ENCODE measurements around the gene CLSTN1.
A peak's percentile ranks its signal among the peaks of the same experiment; 100 is the strongest.

The CLSTN1 gene

DNA sequence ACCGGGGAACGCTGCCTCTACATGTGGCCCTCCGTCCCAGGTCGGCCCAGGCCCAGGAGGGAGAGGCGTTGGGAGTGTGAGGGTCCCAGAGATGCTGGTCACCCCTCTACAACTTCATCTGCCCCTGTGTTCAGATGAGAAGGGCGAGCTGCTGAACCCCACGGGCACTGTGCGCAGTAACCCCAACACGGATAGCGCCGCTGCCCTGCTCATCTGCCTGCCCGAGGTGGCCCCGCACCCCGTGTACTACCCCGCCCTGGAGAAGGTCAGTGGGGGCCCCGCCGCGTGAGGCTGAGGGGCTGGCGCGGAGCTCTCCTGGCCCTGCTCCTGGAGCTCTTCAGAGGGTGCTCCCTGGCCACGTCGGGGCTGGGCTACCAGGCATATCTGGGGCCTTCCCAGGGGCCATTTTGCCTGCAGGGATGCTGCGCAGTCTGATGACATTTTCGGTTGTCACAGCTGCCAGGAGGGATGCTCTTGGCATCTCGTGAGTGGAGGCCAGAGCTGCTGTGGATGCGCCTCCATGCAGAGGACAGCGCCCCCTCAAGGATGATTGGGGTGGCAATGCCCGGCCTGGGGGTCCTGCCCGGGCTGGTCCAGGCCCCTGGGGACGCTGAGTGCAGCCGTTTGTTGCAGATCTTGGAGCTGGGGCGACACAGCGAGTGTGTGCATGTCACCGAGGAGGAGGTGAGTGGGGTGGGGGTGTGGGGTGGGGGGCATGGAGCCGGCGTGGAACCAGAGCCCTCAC lies 103.6 kb downstream of the CLSTN1 start:
- TF ChIP-seq, protein P1, sequence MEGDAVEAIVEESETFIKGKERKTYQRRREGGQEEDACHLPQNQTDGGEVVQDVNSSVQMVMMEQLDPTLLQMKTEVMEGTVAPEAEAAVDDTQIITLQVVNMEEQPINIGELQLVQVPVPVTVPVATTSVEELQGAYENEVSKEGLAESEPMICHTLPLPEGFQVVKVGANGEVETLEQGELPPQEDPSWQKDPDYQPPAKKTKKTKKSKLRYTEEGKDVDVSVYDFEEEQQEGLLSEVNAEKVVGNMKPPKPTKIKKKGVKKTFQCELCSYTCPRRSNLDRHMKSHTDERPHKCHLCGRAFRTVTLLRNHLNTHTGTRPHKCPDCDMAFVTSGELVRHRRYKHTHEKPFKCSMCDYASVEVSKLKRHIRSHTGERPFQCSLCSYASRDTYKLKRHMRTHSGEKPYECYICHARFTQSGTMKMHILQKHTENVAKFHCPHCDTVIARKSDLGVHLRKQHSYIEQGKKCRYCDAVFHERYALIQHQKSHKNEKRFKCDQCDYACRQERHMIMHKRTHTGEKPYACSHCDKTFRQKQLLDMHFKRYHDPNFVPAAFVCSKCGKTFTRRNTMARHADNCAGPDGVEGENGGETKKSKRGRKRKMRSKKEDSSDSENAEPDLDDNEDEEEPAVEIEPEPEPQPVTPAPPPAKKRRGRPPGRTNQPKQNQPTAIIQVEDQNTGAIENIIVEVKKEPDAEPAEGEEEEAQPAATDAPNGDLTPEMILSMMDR (IDR thresholded peaks at IDR 0.05; ENCODE audit: insufficient read depth, low read length, poor library complexity, severe bottlenecking) = no peak
- TF ChIP-seq EZH2phosphoT487 (conservative IDR thresholded peaks at IDR 0.05; ENCODE audit: low read length) = no peak
- no peak overlapping the region for H3K4me3 ChIP-seq (ENCODE audit: insufficient read depth, low read length, poor library complexity, severe bottlenecking)
- no peaks in the 10 kb centered on the region for H3K9me2 ChIP-seq (replicated peaks; ENCODE audit: insufficient read depth, low read length)
- H3K27ac ChIP-seq (ENCODE audit: low read depth, low read length) = no peak overlapping the region
- H3K4me2 ChIP-seq (ENCODE audit: low read depth, low read length, poor library complexity, severe bottlenecking) = no peak overlapping the region
- H3K27me3 ChIP-seq (ENCODE audit: low read length) = no peaks in the 10 kb centered on the region
- H4K20me1 ChIP-seq (ENCODE audit: low read depth, low read length) = no peaks in the 10 kb centered on the region
- H3K79me2 ChIP-seq (ENCODE audit: insufficient read depth, low read length) = no peaks in the 10 kb centered on the region
- H2AFZ ChIP-seq (ENCODE audit: low read depth, low read length, severe bottlenecking) = no peak overlapping the region
- no peaks in the 10 kb centered on the region for H3F3A ChIP-seq (ENCODE audit: insufficient read depth)
- 0 out of 2 replicates have a peak, but pooled peaks cover 6% of the 10 kb centered on the region for H3K36me3 ChIP-seq (ENCODE audit: low read length)
- H3K9ac ChIP-seq (ENCODE audit: low read length) = no peak overlapping the region
- no peaks in the 10 kb centered on the region for H3K9me3 ChIP-seq (ENCODE audit: insufficient read depth, low read length)

DNA sequence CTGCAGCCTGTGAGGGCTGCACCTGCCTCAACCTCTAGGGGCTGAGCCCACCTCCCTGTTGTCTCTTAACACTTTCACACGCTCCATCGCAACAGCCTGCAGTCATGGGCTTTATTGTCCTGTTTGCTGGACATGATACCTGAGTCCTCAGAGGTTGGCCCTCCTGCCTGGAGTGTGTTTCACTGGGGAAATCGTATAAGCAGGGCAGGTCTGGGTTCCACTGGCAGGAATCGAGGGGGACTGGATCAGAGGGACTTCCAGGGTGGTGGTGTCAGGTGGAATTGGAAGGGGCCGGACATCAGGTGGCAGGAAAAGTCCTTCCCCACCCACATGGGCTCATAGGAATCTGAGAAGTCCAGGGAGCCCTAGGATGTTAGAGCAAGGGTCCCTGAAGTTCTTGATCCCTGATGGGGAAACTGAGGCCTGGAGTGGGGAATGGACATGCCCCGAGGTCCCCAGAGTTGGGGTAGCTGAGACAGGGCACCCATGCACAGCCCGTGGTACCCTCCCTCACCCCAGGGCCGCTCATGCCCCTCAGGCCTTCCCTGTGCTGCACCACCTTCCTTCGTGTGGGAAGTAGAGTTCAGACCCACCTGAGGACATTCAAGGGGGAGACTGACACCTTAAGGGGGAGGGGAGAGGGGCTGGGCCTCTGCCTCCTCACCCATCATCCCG lies 105.6 kb downstream of the CLSTN1 start:
- TF ChIP-seq, protein P1 (IDR thresholded peaks at IDR 0.05; ENCODE audit: insufficient read depth, low read length, poor library complexity, severe bottlenecking) = no peak
- no peak for TF ChIP-seq EZH2phosphoT487 (conservative IDR thresholded peaks at IDR 0.05; ENCODE audit: low read length)

DNA sequence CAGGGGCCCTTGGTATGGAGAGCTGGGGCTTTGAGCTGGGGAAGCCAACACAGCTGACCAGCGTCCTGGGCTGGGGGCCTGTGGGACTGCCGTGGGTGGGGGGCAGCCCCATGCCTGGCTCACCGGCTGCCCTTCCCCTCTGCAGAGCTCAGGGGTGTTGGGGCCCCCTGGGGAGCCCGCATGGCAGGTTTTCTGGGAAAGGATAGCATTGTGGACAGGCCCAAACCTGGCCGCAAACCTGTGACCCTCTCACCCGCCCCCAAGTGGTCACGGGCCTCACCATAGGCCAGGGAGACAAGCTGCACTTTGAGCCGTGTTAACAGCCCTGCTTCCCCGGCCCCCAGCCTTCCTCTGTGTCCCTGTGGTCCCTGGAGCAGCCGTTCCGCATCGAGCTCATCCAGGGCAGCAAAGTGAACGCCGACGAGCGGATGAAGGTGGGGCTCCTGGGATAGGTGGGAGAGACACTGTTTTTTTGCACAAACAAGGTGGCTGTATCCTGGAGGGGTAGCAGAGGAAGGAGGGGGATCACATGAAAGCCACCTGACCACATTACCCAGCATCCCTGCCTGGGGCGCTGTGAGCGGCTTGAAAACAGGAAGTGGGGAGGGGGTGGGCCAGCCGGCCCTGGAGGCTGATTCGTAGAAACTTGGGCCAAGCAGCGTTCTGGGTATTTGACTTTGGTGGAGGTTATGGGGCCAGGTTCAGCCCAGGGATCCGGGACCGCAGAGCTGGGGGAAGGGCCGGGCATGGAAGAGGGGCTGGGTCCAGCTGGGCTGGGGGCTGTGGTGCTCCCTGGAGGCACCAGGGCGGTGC lies 106.4 kb downstream of the CLSTN1 start:
- Histone ChIP-seq H3K4me2 (ENCODE audit: low read depth, low read length, poor library complexity, severe bottlenecking) (peak overlapping the region; percentile 40), H3K9me3 (ENCODE audit: insufficient read depth, low read length) (no peaks in the 10 kb centered on the region), H3K9ac (ENCODE audit: low read length) (peak overlapping the region; percentile 47), H3K27ac (ENCODE audit: low read depth, low read length) (peak overlapping the region; percentile 46), H3F3A (ENCODE audit: insufficient read depth) (0 out of 2 replicates have a peak, but pooled peaks cover 5% of the 10 kb centered on the region), H3K4me3 (ENCODE audit: insufficient read depth, low read length, poor library complexity, severe bottlenecking) (peak overlapping the region; percentile 42), H4K20me1 (ENCODE audit: low read depth, low read length) (no peaks in the 10 kb centered on the region), H2AFZ (ENCODE audit: low read depth, low read length, severe bottlenecking) (peak overlapping the region; percentile 5), H3K9me2 (replicated peaks; ENCODE audit: insufficient read depth, low read length) (no peaks in the 10 kb centered on the region), H3K79me2 (ENCODE audit: insufficient read depth, low read length) (no peaks in the 10 kb centered on the region), H3K27me3 (ENCODE audit: low read length) (no peaks in the 10 kb centered on the region), H3K36me3 (ENCODE audit: low read length) (no peaks in the 10 kb centered on the region)
- TF ChIP-seq EZH2phosphoT487 (conservative IDR thresholded peaks at IDR 0.05; ENCODE audit: low read length) = no peak
- TF ChIP-seq, protein P1 (IDR thresholded peaks at IDR 0.05; ENCODE audit: insufficient read depth, low read length, poor library complexity, severe bottlenecking) = no peak

More for the DNA sequence above, 105.6 kb downstream of the CLSTN1 start:
- peak overlapping the region; percentile 47; the same call in 1 of the 2 replicates for H3K9ac ChIP-seq (ENCODE audit: low read length)
- no peaks in the 10 kb centered on the region for H3K9me3 ChIP-seq (ENCODE audit: insufficient read depth, low read length)
- peak overlapping the region; percentile 5 for H2AFZ ChIP-seq (ENCODE audit: low read depth, low read length, severe bottlenecking)
- 0 out of 2 replicates have a peak, but pooled peaks cover 1% of the 10 kb centered on the region for H3K36me3 ChIP-seq (ENCODE audit: low read length)
- no peaks in the 10 kb centered on the region for H3K9me2 ChIP-seq (replicated peaks; ENCODE audit: insufficient read depth, low read length)
- no peaks in the 10 kb centered on the region for H4K20me1 ChIP-seq (ENCODE audit: low read depth, low read length)
- 0 out of 2 replicates have a peak, but pooled peaks cover 3% of the 10 kb centered on the region for H3F3A ChIP-seq (ENCODE audit: insufficient read depth)
- H3K4me3 ChIP-seq (ENCODE audit: insufficient read depth, low read length, poor library complexity, severe bottlenecking) = no peak overlapping the region
- H3K4me2 ChIP-seq (ENCODE audit: low read depth, low read length, poor library complexity, severe bottlenecking) = peak overlapping the region; percentile 40
- peak overlapping the region; percentile 46 for H3K27ac ChIP-seq (ENCODE audit: low read depth, low read length)
- no peaks in the 10 kb centered on the region for H3K27me3 ChIP-seq (ENCODE audit: low read length)
- H3K79me2 ChIP-seq (ENCODE audit: insufficient read depth, low read length) = no peaks in the 10 kb centered on the region
